ENCODE results near the gene POLR1A. TPM values are rescaled to one million over a fixed set of nuclear protein-coding genes. Genes with fewer than 3 reads are reported as not detected.

Gene POLR1A
- total RNA-seq, 1 experiment from 2014 or later, result 62.7 TPM

DNA sequence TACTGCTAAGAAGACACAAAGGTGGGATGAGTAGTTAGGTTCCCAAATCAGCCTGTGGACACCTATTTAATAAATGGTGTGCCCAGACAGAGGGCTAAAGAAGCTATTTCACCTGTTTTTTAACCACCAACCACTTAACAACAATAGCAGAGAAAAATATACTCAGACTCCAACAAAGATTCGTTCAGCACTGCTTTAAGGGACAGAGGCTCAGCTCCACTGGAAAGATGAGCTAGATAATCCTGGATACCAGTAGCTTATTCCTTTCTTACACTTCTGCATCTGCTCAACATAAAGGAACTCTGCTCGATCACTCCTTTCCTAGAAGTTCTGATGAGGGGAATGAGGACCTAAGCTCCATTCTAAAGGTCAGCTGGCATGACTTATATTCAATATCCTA lies 44.8 kb upstream of the POLR1A start:
- Histone ChIP-seq H2BK15ac (ENCODE audit: low read depth, low read length) (no peak overlapping the region), H4K91ac (ENCODE audit: insufficient read length, low read depth, low read length) (no peak overlapping the region), H3K9me3 (ENCODE audit: control insufficient read depth, low read depth, low read length) (no peaks in the 10 kb centered on the region), H3K27me3 (ENCODE audit: insufficient read depth, low read length) (no peaks in the 10 kb centered on the region), H3K4ac (ENCODE audit: low read depth, low read length) (no peak overlapping the region), H3K4me1 (ENCODE audit: insufficient read depth, low read length) (no peaks in the 10 kb centered on the region), H2AK5ac (ENCODE audit: insufficient read length, low read length) (no peak overlapping the region), H3K23ac (ENCODE audit: insufficient read length, low read depth, low read length) (no peak overlapping the region), H2BK12ac (ENCODE audit: insufficient read length, low read depth, low read length) (no peak overlapping the region), H3K23me2 (ENCODE audit: insufficient read length, low read depth, low read length, poor library complexity, severe bottlenecking) (no peaks in the 10 kb centered on the region), H3K9ac (ENCODE audit: extremely low read depth, insufficient read length, low read length) (no peak overlapping the region), H3T11ph (ENCODE audit: low read length) (no peak overlapping the region), H3K4me2 (ENCODE audit: insufficient read depth, insufficient read length, low read length) (no peak overlapping the region), H3K27ac (ENCODE audit: insufficient read length, low read depth, low read length) (no peak overlapping the region), H2BK120ac (ENCODE audit: low read depth, low read length, poor library complexity, severe bottlenecking) (no peak overlapping the region), H4K5ac (ENCODE audit: insufficient read length, low read depth, low read length) (no peak overlapping the region), H4K20me1 (ENCODE audit: control insufficient read depth, insufficient read depth, insufficient read length) (no peaks in the 10 kb centered on the region), H3K18ac (ENCODE audit: insufficient read length, low read depth, low read length) (no peak overlapping the region), H3K79me1 (ENCODE audit: insufficient read depth, low read depth, low read length, poor library complexity, severe bottlenecking) (no peaks in the 10 kb centered on the region), H4K8ac (replicated peaks; ENCODE audit: insufficient read length, low read depth, low read length) (no peak overlapping the region), H3K79me2 (ENCODE audit: insufficient read depth, low read length) (no peaks in the 10 kb centered on the region), H2BK20ac (ENCODE audit: low read depth, low read length, poor library complexity, severe bottlenecking) (no peak overlapping the region), H3K56ac (ENCODE audit: insufficient read length, low read depth, low read length) (no peak overlapping the region), H2AFZ (ENCODE audit: low read length) (no peak overlapping the region), H2BK5ac (ENCODE audit: insufficient read length, low read length) (no peak overlapping the region), H3K14ac (ENCODE audit: insufficient read depth, low read length) (no peak overlapping the region)
- WGBS (ENCODE audit: extremely low coverage, insufficient read length, low lambda C conversion rate), result no CpG with 5 or more reads among the region's 2 CpGs
- no peaks in the 10 kb centered on the region for H3K4me1 Mint-ChIP-seq
- H3K4me3 Mint-ChIP-seq, result no peak overlapping the region
- DNase-seq, result no peak
- no peak overlapping the region for H3K27ac Mint-ChIP-seq
- no peaks in the 10 kb centered on the region for H3K9me3 Mint-ChIP-seq
- H3K27me3 Mint-ChIP-seq (ENCODE audit: low read depth), result no peaks in the 10 kb centered on the region
- peaks cover 32 to 80% (median 62%) of the 10 kb centered on the region in 3 experiments; a peak in 6 of 7 replicates for H3K36me3 Mint-ChIP-seq (ENCODE audit: insufficient read depth in 1 of 3, low read depth in 3 of 3)
- no peak for TF ChIP-seq CTCF (conservative IDR thresholded peaks at IDR 0.05)
